WERI-Rb-1 (cell line): ENCODE data around the gene RYR3.

Experiments used
- DNase-seq: peaks from one replicate; pipeline ENCODE4 v3.0.0-alpha.2; 2020
- H3K27ac ChIP-seq: fragments of 250-450 bp; sonication (Bioruptor Pico); 2 replicates; pipeline ENCODE4 v1.5.1; 2020; ENCODE audit warnings: mild to moderate bottlenecking, moderate library complexity
- H3K27me3 ChIP-seq: fragments of 250-450 bp; sonication (Bioruptor Pico); 2 replicates; pipeline ENCODE4 v1.5.1; 2021; ENCODE audit warnings: mild to moderate bottlenecking, low read depth, moderate library complexity; ENCODE audit not compliant: insufficient read depth, severe bottlenecking
- H3K36me3 ChIP-seq: fragments of 250-450 bp; sonication (Bioruptor Pico); 2 replicates; pipeline ENCODE4 v1.5.1; 2020; ENCODE audit warnings: mild to moderate bottlenecking, moderate library complexity
- H3K4me3 ChIP-seq: 2 replicates; pipeline ENCODE4 v1.5.1; 2011; ENCODE audit warnings: low read depth, mild to moderate bottlenecking, control low read depth, low read length
- H3K9me3 ChIP-seq: fragments of 250-450 bp; sonication (Bioruptor Pico); 2 replicates; pipeline ENCODE4 v1.5.1; 2021; ENCODE audit warnings: mild to moderate bottlenecking, moderate library complexity; ENCODE audit not compliant: severe bottlenecking
- TF ChIP-seq, protein P1 (sequence below): IDR thresholded peaks from 2 replicates; pipeline ENCODE4 v1.5.1; 2011; ENCODE audit warnings: low read depth, mild to moderate bottlenecking, control low read depth, inconsistent platforms, low read length

RYR3 gene

DNA sequence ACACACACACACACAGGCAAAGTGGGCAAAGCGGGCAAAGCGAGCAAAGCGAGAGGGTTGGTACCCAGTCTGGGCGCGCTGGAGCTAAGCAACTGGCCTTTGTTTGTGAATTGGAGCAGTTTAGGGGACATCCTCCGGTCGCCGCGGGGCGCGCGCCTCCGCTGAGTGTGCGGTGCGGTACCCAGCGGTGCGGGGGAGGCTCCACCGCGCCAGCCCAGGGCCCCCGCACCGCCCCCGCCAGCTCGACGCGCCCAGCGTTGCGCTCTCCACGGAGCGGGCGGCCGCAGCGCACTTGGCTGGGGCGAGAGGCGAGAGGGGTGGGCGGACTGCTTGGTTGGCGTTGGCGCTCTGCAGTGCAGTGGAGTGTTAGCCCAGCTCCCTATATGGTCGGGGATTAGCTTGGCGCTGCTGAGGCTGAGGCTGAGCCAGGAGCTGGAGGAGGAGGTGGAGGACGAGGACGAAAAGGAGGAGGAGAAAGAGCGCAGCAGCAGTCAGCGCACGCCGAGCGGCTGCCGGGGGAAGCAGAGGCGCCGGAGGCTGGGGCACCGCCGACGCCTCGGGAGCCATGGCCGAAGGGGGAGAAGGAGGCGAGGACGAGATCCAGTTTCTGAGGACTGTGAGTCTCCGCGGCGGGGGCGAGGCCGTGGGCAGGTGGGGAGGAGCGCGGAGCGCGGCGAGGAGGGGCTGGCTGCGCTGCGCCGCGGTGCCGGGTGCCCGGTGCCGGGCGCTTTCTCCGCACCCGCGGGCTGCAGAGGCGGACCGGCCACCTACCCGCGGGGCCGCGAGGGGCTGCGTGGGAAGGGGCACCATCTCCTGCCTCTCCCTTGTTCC, at the start of gene RYR3:
Gene RYR3, plus strand, starts transcription at position 487 of the 831 bp plus-strand sequence. Its CDS starts 79 bp downstream, at position 566.
- Histone ChIP-seq H3K27ac (no peak within 1 kb of the TSS), H3K36me3 (no peaks in the 10 kb centered on the region), H3K27me3 (peaks cover 24% of the 10 kb centered on the region), H3K4me3 (peak within 1 kb of the TSS; percentile 44), H3K9me3 (no peaks in the 10 kb centered on the region)
- TF ChIP-seq, protein P1, sequence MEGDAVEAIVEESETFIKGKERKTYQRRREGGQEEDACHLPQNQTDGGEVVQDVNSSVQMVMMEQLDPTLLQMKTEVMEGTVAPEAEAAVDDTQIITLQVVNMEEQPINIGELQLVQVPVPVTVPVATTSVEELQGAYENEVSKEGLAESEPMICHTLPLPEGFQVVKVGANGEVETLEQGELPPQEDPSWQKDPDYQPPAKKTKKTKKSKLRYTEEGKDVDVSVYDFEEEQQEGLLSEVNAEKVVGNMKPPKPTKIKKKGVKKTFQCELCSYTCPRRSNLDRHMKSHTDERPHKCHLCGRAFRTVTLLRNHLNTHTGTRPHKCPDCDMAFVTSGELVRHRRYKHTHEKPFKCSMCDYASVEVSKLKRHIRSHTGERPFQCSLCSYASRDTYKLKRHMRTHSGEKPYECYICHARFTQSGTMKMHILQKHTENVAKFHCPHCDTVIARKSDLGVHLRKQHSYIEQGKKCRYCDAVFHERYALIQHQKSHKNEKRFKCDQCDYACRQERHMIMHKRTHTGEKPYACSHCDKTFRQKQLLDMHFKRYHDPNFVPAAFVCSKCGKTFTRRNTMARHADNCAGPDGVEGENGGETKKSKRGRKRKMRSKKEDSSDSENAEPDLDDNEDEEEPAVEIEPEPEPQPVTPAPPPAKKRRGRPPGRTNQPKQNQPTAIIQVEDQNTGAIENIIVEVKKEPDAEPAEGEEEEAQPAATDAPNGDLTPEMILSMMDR = no peak
- peak; percentile 83 for DNase-seq

DNA sequence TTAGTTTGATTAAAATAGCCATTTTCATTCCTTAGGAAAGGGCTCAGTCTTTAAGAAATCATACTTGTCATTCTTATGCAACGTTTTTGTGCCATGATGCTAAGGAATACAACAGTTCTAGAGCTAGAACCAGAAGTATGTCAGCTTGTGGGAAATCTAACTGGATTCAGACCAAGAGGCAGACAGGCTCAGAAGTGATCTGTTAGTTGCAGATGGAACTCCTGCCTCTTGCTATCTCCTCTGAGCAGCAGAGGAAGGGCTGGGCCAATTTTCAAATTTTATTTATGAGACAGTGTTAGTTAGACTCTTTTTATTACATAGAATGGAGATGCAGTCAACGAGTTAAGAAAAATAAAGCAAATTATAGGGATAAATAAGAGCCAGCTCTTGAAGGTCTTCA, 48.5 kb upstream of the RYR3 start:
- H3K4me3 ChIP-seq = no peak overlapping the region
- TF ChIP-seq, protein P1 = no peak
- no peaks in the 10 kb centered on the region for H3K36me3 ChIP-seq
- no peak overlapping the region for H3K27ac ChIP-seq
- no peak for DNase-seq
- H3K27me3 ChIP-seq = no peaks in the 10 kb centered on the region
- no peaks in the 10 kb centered on the region for H3K9me3 ChIP-seq

DNA sequence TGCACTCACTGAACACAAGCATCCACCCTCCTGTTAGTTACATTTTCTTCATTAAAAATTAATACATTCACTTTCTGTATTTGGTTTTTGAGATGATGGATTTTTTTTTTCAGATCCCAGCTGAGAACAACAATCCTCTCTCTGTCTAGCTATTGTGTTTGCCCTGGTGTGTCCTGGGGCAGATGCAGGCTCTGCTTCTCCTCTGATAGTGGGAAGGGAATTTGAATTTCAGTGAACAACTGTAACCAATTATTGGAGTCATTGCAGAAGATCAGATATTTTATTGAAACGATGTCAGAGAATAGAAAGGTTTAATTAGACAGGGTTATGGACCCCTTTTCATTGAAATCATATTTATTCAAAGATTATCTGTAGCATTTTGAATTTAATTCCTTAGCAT, 33.1 kb upstream of the RYR3 start:
- no peak for DNase-seq
- peaks cover 8% of the 10 kb centered on the region for H3K9me3 ChIP-seq
- TF ChIP-seq, protein P1 = no peak
- H3K27ac ChIP-seq = no peak overlapping the region
- H3K36me3 ChIP-seq = no peaks in the 10 kb centered on the region
- no peak overlapping the region for H3K4me3 ChIP-seq
- H3K27me3 ChIP-seq = no peaks in the 10 kb centered on the region

- no peak overlapping the region for H3K4me3 ChIP-seq
- H3K27me3 ChIP-seq = no peaks in the 10 kb centered on the region
- H3K36me3 ChIP-seq = no peaks in the 10 kb centered on the region
- H3K9me3 ChIP-seq = peaks cover 4% of the 10 kb centered on the region
- no peak overlapping the region for H3K27ac ChIP-seq
- TF ChIP-seq, protein P1 = no peak
- no peak for DNase-seq
Measured at GRCh38 chr15:33278816-33279612, 31.8 kb upstream of the RYR3 start.

DNA sequence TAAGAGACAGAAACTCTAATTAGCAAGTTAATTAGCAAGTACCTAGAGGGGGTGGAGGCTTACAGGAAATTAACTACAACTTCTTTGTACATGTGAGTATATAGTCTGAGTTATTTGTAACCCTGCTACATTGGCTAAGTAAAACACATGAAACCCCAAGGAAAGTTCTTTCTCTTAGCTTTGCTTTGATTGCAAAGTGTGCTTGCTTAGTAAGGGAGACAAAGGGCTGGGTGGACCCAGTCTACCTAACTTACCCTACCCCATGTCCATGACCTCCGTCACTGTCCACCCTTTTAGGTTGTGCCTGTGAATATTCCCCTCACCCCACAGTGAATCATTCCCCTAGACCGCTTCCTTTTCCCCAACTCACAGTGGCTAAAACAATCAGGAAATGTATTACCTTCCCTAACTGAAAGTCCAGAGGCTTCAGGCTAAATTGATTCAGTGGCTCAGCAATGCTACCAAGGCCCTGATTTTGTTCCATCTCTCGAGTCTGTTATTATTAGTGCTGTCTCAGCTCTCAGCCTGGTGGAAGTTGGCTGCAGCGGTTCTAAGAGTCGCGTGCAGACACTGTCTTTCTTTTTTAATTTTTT, 31.1 kb upstream of the RYR3 start:
- Histone ChIP-seq H3K36me3 (no peaks in the 10 kb centered on the region), H3K9me3 (no peaks in the 10 kb centered on the region), H3K4me3 (no peak overlapping the region), H3K27ac (no peak overlapping the region), H3K27me3 (no peaks in the 10 kb centered on the region)
- TF ChIP-seq, protein P1 = no peak
- DNase-seq = no peak
